CD1c-positive myeloid dendritic cell (primary cell): ENCODE results near the gene GRB10.
A peak's percentile ranks its signal among the peaks of the same experiment; 100 is the strongest.

Experiments
- DNase-seq: peaks from one replicate; pipeline ENCODE4 v3.0.0-alpha.2; 2016; ENCODE audit errors: extremely low spot score

Gene GRB10

DNA sequence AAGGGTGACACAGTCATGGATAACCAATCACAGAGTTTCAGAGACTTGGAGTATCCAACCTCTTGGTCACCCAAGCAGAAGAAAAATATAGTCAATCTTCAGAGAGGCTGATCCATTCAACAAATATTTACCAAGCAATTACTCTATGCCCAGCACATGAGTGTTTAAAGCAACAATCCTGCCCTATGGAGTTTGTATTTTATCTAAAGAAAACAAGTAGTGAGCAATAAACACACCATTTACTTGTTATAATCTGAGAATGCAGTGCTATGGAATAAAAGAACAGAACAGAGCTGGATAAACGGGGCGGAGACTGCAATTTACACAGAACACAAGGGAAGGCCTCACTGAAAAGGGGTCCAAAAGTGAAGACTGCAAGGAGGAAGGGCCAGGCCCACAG, 63.8 kb downstream of the GRB10 start:
- DNase-seq = no peak

DNA sequence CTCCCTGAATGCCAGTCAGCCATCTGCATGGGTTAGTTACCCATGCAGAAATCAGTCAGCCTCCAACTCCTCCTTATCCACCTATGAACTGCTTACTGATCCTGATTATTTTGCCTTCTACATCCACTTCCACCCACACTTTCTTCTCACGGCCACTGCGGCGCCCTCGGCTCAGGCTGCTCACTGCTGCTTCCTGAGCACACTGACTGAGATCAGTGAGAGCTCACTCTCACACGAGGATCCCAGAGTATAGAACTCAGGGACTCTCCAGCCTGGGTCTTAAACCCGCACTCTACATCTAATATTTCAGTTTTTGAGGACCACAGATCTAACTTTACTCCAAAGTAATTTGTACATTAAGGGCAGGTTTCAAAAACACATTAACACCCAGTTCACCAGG, 64.4 kb downstream of the GRB10 start:
- no peak for DNase-seq

DNA sequence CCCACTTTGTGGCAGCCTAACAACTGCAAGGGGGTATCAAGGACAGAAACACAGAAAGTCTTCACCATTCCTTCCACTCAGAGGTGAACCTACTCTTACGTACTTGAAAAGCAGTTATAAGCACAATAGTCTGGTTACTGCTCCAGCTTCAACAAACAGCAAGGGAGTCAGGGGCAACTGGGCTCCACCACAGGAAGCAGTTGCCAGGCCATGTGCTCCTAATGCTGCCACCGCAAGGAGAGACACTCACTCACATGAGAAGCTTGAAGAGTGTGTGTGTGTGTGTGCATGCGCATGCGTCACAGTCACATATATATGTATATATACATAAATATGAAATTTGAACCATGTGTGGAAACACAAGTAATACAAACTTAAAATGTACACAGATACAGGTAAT, 65.5 kb downstream of the GRB10 start:
- DNase-seq = no peak

DNA sequence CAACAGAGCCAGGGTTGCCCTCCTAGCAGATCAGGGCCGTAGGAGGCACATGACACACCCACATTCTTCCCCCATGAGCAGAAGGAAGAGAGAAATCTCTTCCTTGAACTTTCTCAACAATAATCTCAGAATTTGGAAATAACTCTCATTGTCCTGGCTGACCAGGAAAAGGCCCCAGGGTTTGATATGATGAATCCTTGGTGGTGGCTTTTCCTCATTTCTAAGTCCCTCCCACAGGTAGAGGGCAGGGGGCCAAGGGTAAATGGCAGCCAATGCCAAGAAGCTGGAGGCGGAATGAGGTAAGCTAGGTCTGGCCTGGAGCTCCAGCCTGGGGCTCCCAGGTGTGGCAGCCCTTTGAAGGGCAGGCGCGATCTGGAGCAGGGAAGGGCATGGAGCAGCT, 67.8 kb downstream of the GRB10 start:
- no peak for DNase-seq

GRCh38 chr7:50713123-50713965, 69.4 kb downstream of the GRB10 start:
- no peak for DNase-seq

DNA sequence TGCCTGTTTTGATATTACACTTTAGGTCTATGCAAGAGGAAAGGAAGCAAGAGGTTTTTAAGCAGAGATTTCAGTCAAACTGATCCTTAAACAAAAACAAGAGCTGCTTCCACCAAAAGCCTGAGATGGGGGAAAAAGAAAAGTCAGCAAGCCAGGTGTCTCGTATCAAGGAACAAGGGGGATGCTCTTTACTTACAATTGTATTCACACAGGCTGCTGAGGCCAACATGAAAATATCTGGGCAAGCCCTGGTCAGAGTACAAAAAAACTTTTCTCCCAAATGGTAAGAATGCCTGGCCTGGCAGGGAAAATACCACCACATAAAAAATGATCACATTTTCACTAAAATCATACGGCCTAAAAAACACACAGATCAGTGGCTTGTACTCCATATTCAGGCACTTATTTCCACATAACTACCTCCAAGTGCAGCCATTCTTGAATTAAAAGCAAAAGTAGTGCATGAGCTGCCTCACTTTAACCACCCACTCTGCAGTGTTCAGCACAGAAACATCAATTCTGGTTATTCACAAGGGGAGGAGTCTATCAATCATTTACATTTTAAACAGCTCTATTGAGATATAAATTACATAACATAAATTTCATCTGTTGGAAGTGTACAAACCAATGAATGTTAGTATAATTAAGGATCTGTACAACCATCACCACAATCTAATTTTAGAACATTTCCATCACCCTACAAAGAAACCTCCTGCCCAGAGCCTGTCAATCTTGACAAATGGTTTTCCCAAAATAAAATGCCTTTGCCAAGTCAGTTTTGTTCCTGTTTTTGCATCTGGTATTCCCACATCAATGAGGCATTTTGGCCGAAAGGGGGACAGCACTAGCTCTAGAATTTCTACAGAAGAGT, 70.2 kb downstream of the GRB10 start:
- no peak for DNase-seq

GRCh38 chr7:50711271-50712175, 71.2 kb downstream of the GRB10 start:
- DNase-seq = no peak

DNA sequence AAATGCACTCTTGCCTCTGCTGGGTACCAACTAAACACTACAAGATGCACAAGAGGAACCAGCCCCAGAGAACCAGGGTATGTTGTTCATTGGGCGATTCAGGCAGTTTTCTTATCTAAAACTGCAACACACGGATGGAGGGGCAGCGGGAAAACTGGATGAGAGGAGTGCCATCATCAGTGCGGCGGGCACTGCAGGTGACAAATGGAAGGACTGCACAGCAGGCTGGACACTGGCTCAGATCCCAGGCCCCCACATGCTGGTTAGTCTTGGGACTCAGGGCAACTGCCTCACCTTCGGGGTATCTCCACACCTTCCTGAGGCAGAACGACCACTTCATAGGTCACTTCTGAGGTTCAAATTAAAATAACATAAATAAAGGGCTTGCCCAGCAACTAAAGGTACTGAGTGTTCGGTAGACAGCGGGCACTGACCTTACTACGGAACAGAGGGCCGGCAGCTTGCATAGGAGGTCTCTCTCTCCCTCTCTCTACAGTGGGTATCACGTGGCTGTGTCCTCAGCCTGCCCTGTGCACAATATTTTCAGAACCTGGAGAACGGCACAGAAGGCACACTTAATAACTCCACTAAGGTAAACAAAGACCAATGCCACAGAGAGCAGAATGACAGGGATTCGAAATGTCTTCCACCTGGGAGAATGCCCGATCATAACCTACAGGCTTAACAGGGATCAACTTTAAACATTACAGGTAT, 72.1 kb downstream of the GRB10 start:
- no peak for DNase-seq

DNA sequence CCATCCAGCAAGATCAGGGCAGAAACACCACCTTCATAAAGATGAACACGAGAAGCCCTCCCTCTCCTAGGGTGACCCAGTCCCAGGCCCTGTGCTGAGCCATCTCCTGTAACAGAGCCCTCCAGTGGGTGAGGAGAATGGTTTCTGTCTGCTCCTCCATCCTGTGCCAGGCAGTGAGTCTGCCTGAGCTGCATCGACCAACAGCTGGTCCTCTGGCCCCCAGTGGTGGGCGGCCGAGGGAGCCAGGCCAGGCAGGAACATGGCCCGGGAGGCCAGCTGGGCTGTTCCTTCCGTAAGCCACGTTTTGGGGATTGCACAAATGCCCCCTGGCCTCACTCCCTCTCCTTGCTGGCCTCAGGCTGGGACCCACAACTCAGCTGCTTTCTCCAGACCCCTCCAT, 73.5 kb downstream of the GRB10 start:
- no peak for DNase-seq

GRCh38 chr7:50707236-50708006, 75.3 kb downstream of the GRB10 start:
- no peak for DNase-seq

DNA sequence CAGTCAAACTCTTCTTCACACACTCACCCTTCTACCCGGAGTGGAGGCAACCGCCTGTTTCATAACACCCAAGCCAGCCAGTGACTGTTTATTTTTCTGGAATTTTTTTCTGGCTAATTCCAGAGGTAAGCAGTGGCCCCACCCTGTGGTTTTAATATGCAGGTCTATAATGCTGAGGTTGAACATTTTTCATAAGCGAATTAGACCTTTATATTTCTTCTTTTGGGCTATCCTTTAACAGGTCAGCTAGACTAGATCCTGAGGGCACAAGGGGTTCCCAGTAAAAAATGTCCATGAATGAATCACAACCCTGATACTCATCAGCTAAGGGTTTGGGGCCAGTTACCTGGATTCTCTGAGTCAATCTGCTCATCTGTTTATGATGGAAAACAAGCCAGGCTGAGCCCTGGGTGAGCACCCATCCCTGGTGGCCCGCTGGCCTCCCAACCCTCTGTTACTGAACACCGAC, 76.2 kb downstream of the GRB10 start:
- DNase-seq = no peak

GRCh38 chr7:50704844-50705243, 77.9 kb downstream of the GRB10 start:
- no peak for DNase-seq

DNA sequence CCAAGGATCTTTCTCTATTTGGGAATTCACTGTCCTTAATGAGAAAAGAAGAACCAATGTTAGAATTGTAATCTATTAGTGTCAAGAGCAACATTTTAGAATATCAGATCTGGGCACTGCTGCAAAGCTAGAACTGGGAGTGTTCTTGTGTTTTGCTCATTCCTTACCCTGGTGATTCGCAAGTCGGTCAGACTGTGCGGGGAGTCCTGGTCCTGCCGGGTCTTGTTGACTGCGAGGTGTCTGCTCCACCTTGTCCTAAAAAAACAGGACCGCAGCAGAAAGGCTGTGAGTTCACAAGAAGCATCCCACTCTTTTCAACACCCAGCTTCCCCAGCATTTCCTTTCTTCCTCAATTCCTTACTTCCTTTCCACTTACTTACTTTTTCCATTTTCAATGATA, 79.0 kb downstream of the GRB10 start:
- DNase-seq = no peak

GRCh38 chr7:50699143-50699542, 83.6 kb downstream of the GRB10 start:
- DNase-seq = no peak

DNA sequence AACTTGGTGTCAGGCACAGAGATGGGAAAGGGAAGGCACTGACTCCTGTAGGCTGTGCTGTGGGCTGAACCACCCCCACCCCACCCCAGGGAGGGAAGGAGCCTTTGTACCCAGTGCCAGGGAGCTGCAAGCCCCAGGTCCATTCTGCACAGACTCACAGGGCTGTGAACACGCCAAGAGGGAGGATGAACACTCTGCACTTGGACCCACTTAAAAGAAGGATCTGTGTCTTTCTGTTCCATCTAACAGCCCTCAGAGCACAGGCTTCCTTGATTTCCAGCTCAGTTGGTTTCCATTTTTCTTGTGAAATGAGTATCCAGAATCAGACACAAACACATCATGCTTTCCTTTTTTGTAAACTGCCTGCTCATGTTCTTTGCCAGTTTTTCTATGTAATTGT, 84.9 kb downstream of the GRB10 start:
- no peak for DNase-seq

DNA sequence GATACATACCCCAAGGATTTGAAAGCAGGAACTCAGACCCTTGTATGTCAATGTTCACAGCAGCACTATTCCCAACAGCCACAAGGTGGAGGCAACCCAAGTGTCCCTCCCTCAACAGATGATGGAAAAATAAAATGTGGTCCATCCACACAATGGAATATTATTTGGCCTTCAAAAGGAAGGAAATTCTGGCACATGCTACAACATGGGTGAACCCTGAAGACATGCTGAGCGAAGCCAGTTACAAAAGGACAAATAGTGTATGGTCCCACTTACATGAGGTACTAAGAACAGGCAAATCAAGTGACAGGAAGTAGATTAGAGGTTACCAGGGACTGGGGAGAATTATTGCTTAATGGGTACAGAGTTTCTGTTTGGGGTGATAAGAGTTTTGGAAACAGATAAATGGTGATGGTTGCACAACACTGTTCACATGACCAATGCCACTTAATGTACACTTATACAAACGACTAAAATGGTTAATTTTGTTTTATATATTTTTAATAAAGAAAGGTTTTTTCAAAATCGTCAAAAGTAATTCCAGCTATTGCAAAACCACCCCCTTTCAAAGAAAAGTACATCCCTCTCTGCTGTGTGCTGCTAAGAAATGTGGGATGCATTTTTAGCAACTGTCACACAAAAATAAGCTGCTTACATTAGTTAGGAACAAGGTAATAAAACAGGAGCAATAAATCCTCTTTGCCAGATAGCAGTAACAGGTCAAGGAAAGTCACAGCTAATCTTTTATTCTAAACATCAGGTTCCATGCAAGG, 85.7 kb downstream of the GRB10 start:
- no peak for DNase-seq

DNA sequence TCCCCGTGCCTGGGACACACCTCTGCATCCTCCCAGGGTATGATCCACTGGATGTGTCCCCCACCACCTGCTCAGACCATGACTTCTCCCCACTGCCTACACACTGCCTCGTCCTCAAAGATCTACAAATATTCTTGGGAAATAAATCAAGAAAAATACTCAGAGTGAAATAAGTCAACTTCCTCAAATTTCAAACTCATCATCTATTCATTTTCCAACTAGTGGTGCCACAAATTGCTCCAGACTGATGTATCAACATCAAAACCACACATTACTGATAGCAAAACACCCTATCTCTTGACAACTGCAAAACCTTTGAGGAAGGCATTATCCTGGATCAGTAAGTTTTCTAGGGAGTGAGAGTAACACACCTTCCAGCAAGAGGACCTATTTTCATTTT, 87.7 kb downstream of the GRB10 start:
- DNase-seq = peak; percentile 16

GRCh38 chr7:50693455-50694130, 89.1 kb downstream of the GRB10 start:
- no peak for DNase-seq

DNA sequence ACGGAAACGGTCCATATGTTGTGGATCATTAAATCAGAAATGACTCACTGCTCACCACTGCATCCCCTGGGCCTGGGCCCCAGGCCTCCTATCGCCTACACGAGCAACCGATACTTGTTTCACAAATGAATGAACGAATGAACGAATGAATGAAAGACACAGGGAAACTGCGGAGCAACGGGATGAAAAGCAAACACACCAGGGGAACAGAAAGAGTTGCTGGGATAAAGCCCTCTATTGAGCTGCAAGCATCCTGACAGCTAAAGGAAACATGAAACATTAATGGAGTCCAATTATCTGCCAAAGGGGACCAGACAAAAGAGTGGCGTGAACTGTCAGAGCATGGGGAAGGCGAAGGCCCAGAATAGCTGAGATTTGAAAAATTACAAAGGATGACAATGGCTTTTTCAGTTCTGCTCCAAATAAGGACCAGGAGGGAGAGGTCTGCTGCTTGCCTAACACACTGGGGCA, 92.1 kb downstream of the GRB10 start:
- no peak for DNase-seq
